Measurements from ENCODE around the gene KCTD17.

Gene KCTD17

GRCh38 chr22:37012262-37012904 lies 39.2 kb upstream of the KCTD17 start:
- no peak for TF ChIP-seq POLR2AphosphoS5 (IDR thresholded peaks at IDR 0.05; ENCODE audit: low read depth, low read length)
- TF ChIP-seq TAF1 (IDR thresholded peaks at IDR 0.05; ENCODE audit: borderline replicate concordance, insufficient read depth, low read length): no peak
- no peak for TF ChIP-seq FOXP2 (optimal IDR thresholded peaks at IDR 0.05; ENCODE audit: borderline replicate concordance, extremely low read depth, extremely low read length, insufficient read depth)
- TF ChIP-seq SIN3A (IDR thresholded peaks at IDR 0.05; ENCODE audit: borderline replicate concordance, insufficient read depth, low read length): no peak
- TF ChIP-seq, protein P1, sequence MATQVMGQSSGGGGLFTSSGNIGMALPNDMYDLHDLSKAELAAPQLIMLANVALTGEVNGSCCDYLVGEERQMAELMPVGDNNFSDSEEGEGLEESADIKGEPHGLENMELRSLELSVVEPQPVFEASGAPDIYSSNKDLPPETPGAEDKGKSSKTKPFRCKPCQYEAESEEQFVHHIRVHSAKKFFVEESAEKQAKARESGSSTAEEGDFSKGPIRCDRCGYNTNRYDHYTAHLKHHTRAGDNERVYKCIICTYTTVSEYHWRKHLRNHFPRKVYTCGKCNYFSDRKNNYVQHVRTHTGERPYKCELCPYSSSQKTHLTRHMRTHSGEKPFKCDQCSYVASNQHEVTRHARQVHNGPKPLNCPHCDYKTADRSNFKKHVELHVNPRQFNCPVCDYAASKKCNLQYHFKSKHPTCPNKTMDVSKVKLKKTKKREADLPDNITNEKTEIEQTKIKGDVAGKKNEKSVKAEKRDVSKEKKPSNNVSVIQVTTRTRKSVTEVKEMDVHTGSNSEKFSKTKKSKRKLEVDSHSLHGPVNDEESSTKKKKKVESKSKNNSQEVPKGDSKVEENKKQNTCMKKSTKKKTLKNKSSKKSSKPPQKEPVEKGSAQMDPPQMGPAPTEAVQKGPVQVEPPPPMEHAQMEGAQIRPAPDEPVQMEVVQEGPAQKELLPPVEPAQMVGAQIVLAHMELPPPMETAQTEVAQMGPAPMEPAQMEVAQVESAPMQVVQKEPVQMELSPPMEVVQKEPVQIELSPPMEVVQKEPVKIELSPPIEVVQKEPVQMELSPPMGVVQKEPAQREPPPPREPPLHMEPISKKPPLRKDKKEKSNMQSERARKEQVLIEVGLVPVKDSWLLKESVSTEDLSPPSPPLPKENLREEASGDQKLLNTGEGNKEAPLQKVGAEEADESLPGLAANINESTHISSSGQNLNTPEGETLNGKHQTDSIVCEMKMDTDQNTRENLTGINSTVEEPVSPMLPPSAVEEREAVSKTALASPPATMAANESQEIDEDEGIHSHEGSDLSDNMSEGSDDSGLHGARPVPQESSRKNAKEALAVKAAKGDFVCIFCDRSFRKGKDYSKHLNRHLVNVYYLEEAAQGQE (IDR thresholded peaks at IDR 0.05; ENCODE audit: insufficient read depth in 1 of 2, low read depth in 2 of 2, low read length in 2 of 2): no peak

DNA sequence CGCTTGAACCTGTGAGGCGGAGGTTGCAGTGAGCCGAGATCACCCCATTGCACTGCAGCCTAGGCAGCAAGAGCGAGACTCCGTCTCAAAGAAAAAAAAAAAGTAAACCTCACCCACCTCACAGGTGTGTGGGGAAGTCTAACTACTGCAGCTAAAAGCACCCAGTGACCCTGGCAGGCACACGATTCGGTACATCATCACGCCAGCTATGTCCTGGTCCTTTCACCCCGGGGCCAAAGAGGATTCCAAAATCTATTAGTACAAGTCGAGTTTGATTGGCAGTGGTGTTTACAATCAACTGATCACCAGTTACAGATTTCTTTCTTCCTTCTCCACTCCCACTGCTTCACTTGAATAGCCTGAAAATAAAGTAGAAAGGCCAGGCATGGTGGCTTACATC lies 38.6 kb upstream of the KCTD17 start:
- TF ChIP-seq POLR2AphosphoS5 (IDR thresholded peaks at IDR 0.05; ENCODE audit: low read depth, low read length) (no peak), TAF1 (IDR thresholded peaks at IDR 0.05; ENCODE audit: borderline replicate concordance, insufficient read depth, low read length) (no peak), FOXP2 (optimal IDR thresholded peaks at IDR 0.05; ENCODE audit: borderline replicate concordance, extremely low read depth, extremely low read length, insufficient read depth) (no peak), SIN3A (IDR thresholded peaks at IDR 0.05; ENCODE audit: borderline replicate concordance, insufficient read depth, low read length) (no peak)
- TF ChIP-seq, protein P1 (IDR thresholded peaks at IDR 0.05; ENCODE audit: insufficient read depth in 1 of 2, low read depth in 2 of 2, low read length in 2 of 2): no peak

DNA sequence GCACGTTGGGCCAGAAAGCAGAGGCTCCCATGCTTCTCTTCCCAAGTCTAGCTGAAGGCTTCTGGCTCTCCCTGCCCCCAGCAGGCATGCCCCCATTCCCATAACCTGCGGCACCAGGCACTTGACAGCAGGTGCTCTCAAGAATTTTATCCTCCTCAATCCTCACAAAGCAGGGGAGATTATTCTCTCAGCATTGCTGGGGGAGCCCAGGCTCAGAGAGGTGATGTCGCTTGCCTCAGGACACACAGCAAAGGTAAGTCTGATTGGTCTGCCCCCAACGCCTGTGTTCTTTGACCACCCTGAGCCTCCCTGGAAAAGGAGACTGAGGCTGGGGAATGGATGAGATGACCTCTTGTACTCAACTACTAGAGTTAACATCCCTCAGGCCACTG lies 37.1 kb upstream of the KCTD17 start:
- no peak for TF ChIP-seq SIN3A (IDR thresholded peaks at IDR 0.05; ENCODE audit: borderline replicate concordance, insufficient read depth, low read length)
- no peak for TF ChIP-seq TAF1 (IDR thresholded peaks at IDR 0.05; ENCODE audit: borderline replicate concordance, insufficient read depth, low read length)
- no peak for TF ChIP-seq POLR2AphosphoS5 (IDR thresholded peaks at IDR 0.05; ENCODE audit: low read depth, low read length)
- no peak for TF ChIP-seq FOXP2 (optimal IDR thresholded peaks at IDR 0.05; ENCODE audit: borderline replicate concordance, extremely low read depth, extremely low read length, insufficient read depth)
- TF ChIP-seq, protein P1 (IDR thresholded peaks at IDR 0.05; ENCODE audit: insufficient read depth in 1 of 2, low read depth in 2 of 2, low read length in 2 of 2): no peak

DNA sequence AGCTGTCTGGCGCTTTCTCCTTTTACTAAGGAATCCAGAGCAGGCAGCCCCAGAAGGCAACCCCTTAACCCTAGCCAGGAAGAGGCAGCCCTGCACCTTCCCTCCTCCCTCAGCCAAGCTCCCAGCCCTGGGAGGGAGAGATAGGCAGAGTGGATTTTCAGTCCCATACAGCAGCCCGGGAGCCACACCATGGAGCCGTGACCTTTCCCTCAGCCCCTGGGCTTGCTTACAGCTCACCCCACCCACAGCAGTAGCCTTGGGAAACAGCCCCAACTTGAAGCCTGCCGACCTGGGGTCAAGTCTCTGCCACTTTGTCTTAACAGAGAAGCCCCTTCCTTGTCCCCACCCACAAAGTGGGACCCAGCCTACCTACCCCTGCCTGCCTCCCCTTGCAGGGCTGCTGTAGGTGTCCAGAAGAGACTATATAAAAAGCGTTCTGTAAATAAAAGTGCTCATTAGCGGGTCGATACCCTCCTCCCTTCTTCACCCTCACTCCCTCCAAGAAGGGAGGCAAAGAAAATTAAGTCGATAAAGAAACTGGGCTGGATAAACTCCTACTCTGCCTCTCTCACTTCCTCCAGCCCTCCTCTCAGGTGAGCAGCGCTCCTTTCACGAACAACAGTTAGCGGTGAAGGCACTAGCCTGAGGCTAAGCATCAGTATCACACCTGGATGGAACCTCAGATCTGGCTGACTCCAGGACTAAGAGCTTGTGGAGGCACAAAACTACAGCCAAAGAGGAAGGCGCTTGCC lies 36.5 kb upstream of the KCTD17 start:
- no peak for TF ChIP-seq FOXP2 (optimal IDR thresholded peaks at IDR 0.05; ENCODE audit: borderline replicate concordance, extremely low read depth, extremely low read length, insufficient read depth)
- no peak for TF ChIP-seq SIN3A (IDR thresholded peaks at IDR 0.05; ENCODE audit: borderline replicate concordance, insufficient read depth, low read length)
- TF ChIP-seq, protein P1 (IDR thresholded peaks at IDR 0.05; ENCODE audit: insufficient read depth in 1 of 2, low read depth in 2 of 2, low read length in 2 of 2): no peak
- TF ChIP-seq POLR2AphosphoS5 (IDR thresholded peaks at IDR 0.05; ENCODE audit: low read depth, low read length): no peak
- no peak for TF ChIP-seq TAF1 (IDR thresholded peaks at IDR 0.05; ENCODE audit: borderline replicate concordance, insufficient read depth, low read length)

Data from PFSK-1 (cell line).